ENCODE results near the gene MSH6. TPM values are rescaled to one million over a fixed set of nuclear protein-coding genes. Genes with fewer than 3 reads are reported as not detected.
"Not testable (repeated sequence)": the region's sequence is repeated elsewhere in the genome, so short reads cannot be mapped to it uniquely, and the experiment has no call there.

The MSH6 gene
- total and polyA plus RNA-seq, 2 experiments from 2014 or later: 50.6 to 82.7 TPM

DNA sequence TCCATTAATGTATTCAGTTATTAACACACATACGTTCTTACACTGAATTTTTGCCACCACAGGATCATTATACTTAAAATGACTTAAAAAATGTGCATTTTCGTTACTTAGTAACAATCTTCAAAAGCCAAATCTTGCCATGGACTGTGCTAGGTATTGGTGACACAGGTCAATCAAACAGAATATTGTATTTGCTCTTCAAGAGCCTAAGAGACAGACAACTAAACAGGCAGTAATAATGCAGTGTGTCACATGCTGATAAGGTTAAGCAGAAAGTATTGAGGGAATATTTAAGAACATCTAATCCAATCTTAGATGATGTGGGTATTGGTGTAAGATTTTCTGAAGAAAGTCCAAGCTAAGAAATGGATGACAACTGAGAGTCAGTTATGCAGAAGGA lies 66.4 kb downstream of the MSH6 start:
- H3K27ac ChIP-seq: no peak overlapping the region
- WGBS (ENCODE audit: low lambda C conversion rate, missing lambda C conversion rate): 75% methylated on average over 2 of the region's 2 CpGs
- TF ChIP-seq EZH2phosphoT487 (IDR thresholded peaks at IDR 0.05; ENCODE audit: low read depth, severe bottlenecking, unreplicated experiment): no peak
- TF ChIP-seq CTCF (IDR thresholded peaks at IDR 0.05; ENCODE audit: poor library complexity): no peak
- TF ChIP-seq EZH2 (IDR thresholded peaks at IDR 0.05; ENCODE audit: borderline replicate concordance): no peak
- DNase-seq (ENCODE audit: low spot score): no peak
- H4K20me1 ChIP-seq (ENCODE audit: insufficient read depth, poor library complexity, severe bottlenecking): peaks cover 95% of the 10 kb centered on the region
- no peak overlapping the region for H2AFZ ChIP-seq
- no peaks in the 10 kb centered on the region for H3K27me3 ChIP-seq
- H3K4me2 ChIP-seq: no peak overlapping the region
- H3K4me1 ChIP-seq (ENCODE audit: insufficient read depth): peaks cover 9% of the 10 kb centered on the region
- H3K9me2 ChIP-seq (replicated peaks; ENCODE audit: insufficient read depth): no peaks in the 10 kb centered on the region
- H3K36me3 ChIP-seq (replicated peaks; ENCODE audit: insufficient read depth, low read depth): no peaks in the 10 kb centered on the region
- H3K4me3 ChIP-seq: no peak overlapping the region
- H3K9me3 ChIP-seq (ENCODE audit: low read depth): no peaks in the 10 kb centered on the region
- H3K79me2 ChIP-seq: peaks cover 100% of the 10 kb centered on the region

- Histone ChIP-seq H3K9me3 (ENCODE audit: low read depth) (no peaks in the 10 kb centered on the region), H3K27me3 (no peaks in the 10 kb centered on the region), H3K9me2 (replicated peaks; ENCODE audit: insufficient read depth) (no peaks in the 10 kb centered on the region), H2AFZ (no peak overlapping the region), H3K79me2 (peaks cover 100% of the 10 kb centered on the region), H3K4me1 (ENCODE audit: insufficient read depth) (peaks cover 9% of the 10 kb centered on the region), H4K20me1 (ENCODE audit: insufficient read depth, poor library complexity, severe bottlenecking) (peaks cover 95% of the 10 kb centered on the region), H3K4me3 (no peak overlapping the region), H3K36me3 (replicated peaks; ENCODE audit: insufficient read depth, low read depth) (no peaks in the 10 kb centered on the region), H3K4me2 (no peak overlapping the region), H3K27ac (no peak overlapping the region)
- 96% methylated on average over 1 of the region's 1 CpG for WGBS (ENCODE audit: low lambda C conversion rate, missing lambda C conversion rate)
- no peak for DNase-seq (ENCODE audit: low spot score)
- TF ChIP-seq EZH2phosphoT487 (IDR thresholded peaks at IDR 0.05; ENCODE audit: low read depth, severe bottlenecking, unreplicated experiment): no peak
- TF ChIP-seq CTCF (IDR thresholded peaks at IDR 0.05; ENCODE audit: poor library complexity): no peak
- no peak for TF ChIP-seq EZH2 (IDR thresholded peaks at IDR 0.05; ENCODE audit: borderline replicate concordance)
These were observed 67.3 kb downstream of the MSH6 start for GRCh38 chr2:47850198-47850597.

GRCh38 chr2:47853067-47853777 lies 70.3 kb downstream of the MSH6 start:
- H3K36me3 ChIP-seq (replicated peaks; ENCODE audit: insufficient read depth, low read depth); H3K4me2 ChIP-seq; H3K27ac ChIP-seq; DNase-seq (ENCODE audit: low spot score); H3K9me2 ChIP-seq (replicated peaks; ENCODE audit: insufficient read depth); H2AFZ ChIP-seq; H3K9me3 ChIP-seq (ENCODE audit: low read depth); H3K4me3 ChIP-seq; H3K27me3 ChIP-seq: not testable (repeated sequence)
- Histone ChIP-seq H3K4me1 (ENCODE audit: insufficient read depth) (peaks cover 23% of the 10 kb centered on the region), H4K20me1 (ENCODE audit: insufficient read depth, poor library complexity, severe bottlenecking) (peaks cover 100% of the 10 kb centered on the region), H3K79me2 (peaks cover 100% of the 10 kb centered on the region)
- WGBS (ENCODE audit: low lambda C conversion rate, missing lambda C conversion rate): 76% methylated on average over 8 of the region's 8 CpGs

Small RNAs within 50 kb of the gene (small RNA-seq; reads per million reads assigned to genes)
- gene RF00026: not detected
- gene RPL36AP15: not detected

Other genes starting within 250 kb of the MSH6 start
- gene KCNK12, start 212.2 kb upstream of the MSH6 start, total RNA-seq: 9.6 and 9.8 TPM in 2 replicates
- gene KCNK12, start 212.2 kb upstream of the MSH6 start, polyA plus RNA-seq: 27.6 and 30.0 TPM in 2 replicates
- 41.9 and 63.9 TPM in 2 replicates for gene FBXO11, start 123.4 kb downstream of the MSH6 start, total RNA-seq
- gene FBXO11, start 123.4 kb downstream of the MSH6 start, polyA plus RNA-seq: 22.4 and 24.5 TPM in 2 replicates

Measured in hepatocyte (in vitro differentiated cells).